Measurements from ENCODE around the gene TST.
"Not testable (repeated sequence)": the region's sequence is repeated elsewhere in the genome, so short reads cannot be mapped to it uniquely, and the experiment has no call there.

The TST gene

GRCh38 chr22:36999463-36999862 is 19.8 kb downstream of the TST start:
- no peak for TF ChIP-seq CTCF (IDR thresholded peaks at IDR 0.05; ENCODE audit: low read depth, low read length, missing control alignments)
- DNase-seq (ENCODE audit: low read depth) = no peak
- in situ Hi-C loops (cut with HindIII; ENCODE audit: low sequenced_read_pairs) = no loop called here
- H3K4me3 ChIP-seq (ENCODE audit: low read depth, low read length) = no peak overlapping the region

- no peak for DNase-seq (ENCODE audit: low read depth)
- TF ChIP-seq CTCF (IDR thresholded peaks at IDR 0.05; ENCODE audit: low read depth, low read length, missing control alignments) = no peak
- in situ Hi-C loops (cut with HindIII; ENCODE audit: low sequenced_read_pairs) = no loop called here
- H3K4me3 ChIP-seq (ENCODE audit: low read depth, low read length) = no peak overlapping the region
Observed at GRCh38 chr22:36998620-36999351, 20.5 kb downstream of the TST start.

GRCh38 chr22:36997746-36998145 is 21.5 kb downstream of the TST start:
- H3K4me3 ChIP-seq (ENCODE audit: low read depth, low read length) = no peak overlapping the region
- in situ Hi-C loops (cut with HindIII; ENCODE audit: low sequenced_read_pairs) = no loop called here
- TF ChIP-seq CTCF (IDR thresholded peaks at IDR 0.05; ENCODE audit: low read depth, low read length, missing control alignments) = no peak
- DNase-seq (ENCODE audit: low read depth) = no peak

GRCh38 chr22:36991206-36991605 is 28.0 kb downstream of the TST start:
- H3K4me3 ChIP-seq (ENCODE audit: low read depth, low read length) = no peak overlapping the region
- DNase-seq (ENCODE audit: low read depth) = no peak
- TF ChIP-seq CTCF (IDR thresholded peaks at IDR 0.05; ENCODE audit: low read depth, low read length, missing control alignments) = no peak
- in situ Hi-C loops (cut with HindIII; ENCODE audit: low sequenced_read_pairs) = no loop called here

- no peak for DNase-seq (ENCODE audit: low read depth)
- in situ Hi-C loops (cut with HindIII; ENCODE audit: low sequenced_read_pairs) = no loop called here
- H3K4me3 ChIP-seq (ENCODE audit: low read depth, low read length) = no peak overlapping the region
- TF ChIP-seq CTCF (IDR thresholded peaks at IDR 0.05; ENCODE audit: low read depth, low read length, missing control alignments) = no peak
Observed at GRCh38 chr22:36990457-36990856, 28.8 kb downstream of the TST start.

- H3K4me3 ChIP-seq (ENCODE audit: low read depth, low read length); in situ Hi-C loops (cut with HindIII; ENCODE audit: low sequenced_read_pairs); DNase-seq (ENCODE audit: low read depth): not testable (repeated sequence)
Observed at GRCh38 chr22:36989012-36989411, 30.2 kb downstream of the TST start.

GRCh38 chr22:36988075-36988832 is 31.0 kb downstream of the TST start:
- no peak for DNase-seq (ENCODE audit: low read depth)
- H3K4me3 ChIP-seq (ENCODE audit: low read depth, low read length) = no peak overlapping the region
- TF ChIP-seq CTCF (IDR thresholded peaks at IDR 0.05; ENCODE audit: low read depth, low read length, missing control alignments) = no peak
- in situ Hi-C loops (cut with HindIII; ENCODE audit: low sequenced_read_pairs) = no loop called here
